Activated CD8-positive, alpha-beta memory T cell treated with anti-CD3 and anti-CD28 coated beads, Interleukin-2, amount 50 U/mL, for 4 hours (primary cell): Measurements from ENCODE around the gene TNFAIP1.
"Not testable (repeated sequence)": the region's sequence is repeated elsewhere in the genome, so short reads cannot be mapped to it uniquely, and the experiment has no call there.

Source experiments
- DNase-seq: peaks from one replicate; pipeline ENCODE4 v3.0.0-alpha.2; 2020

TNFAIP1 gene

GRCh38 chr17:28335201-28335958 is at the start of gene TNFAIP1, which contains the start of gene IFT20:
Gene TNFAIP1 (plus strand): TSS chr17:28335761. CDS start chr17:28339522, 3,761 bp downstream.
Gene IFT20 (minus strand): TSS chr17:28335472. CDS start chr17:28331985, 3,487 bp downstream.
- peak; percentile 96 for DNase-seq

GRCh38 chr17:28285965-28286364 is 49.6 kb upstream of the TNFAIP1 start:
- no peak for DNase-seq

- no peak for DNase-seq
Measured at GRCh38 chr17:28290703-28291102, 44.9 kb upstream of the TNFAIP1 start.

- DNase-seq, result no peak
Measured at GRCh38 chr17:28291780-28292330, 43.7 kb upstream of the TNFAIP1 start.

GRCh38 chr17:28292878-28293277 is 42.7 kb upstream of the TNFAIP1 start:
- DNase-seq, result not testable (repeated sequence)

GRCh38 chr17:28293994-28294393 is 41.6 kb upstream of the TNFAIP1 start:
- no peak for DNase-seq

- no peak for DNase-seq
Measured at GRCh38 chr17:28295677-28296578, 39.6 kb upstream of the TNFAIP1 start.

- no peak for DNase-seq
Measured at GRCh38 chr17:28298449-28298848, 37.1 kb upstream of the TNFAIP1 start.

- DNase-seq, result no peak
Measured at GRCh38 chr17:28306954-28307401, 28.6 kb upstream of the TNFAIP1 start.

GRCh38 chr17:28313841-28314240 is 21.7 kb upstream of the TNFAIP1 start:
- no peak for DNase-seq

- DNase-seq, result no peak
Measured at GRCh38 chr17:28315846-28316705, 19.5 kb upstream of the TNFAIP1 start.

- DNase-seq, result no peak
Measured at GRCh38 chr17:28317099-28317965, 18.2 kb upstream of the TNFAIP1 start.

GRCh38 chr17:28317966-28318758 is 17.4 kb upstream of the TNFAIP1 start:
- no peak for DNase-seq

- peak; percentile 93 for DNase-seq
Measured at GRCh38 chr17:28318759-28319597, 16.6 kb upstream of the TNFAIP1 start, which contains the start of gene TMEM97. Gene TMEM97 (plus strand): TSS chr17:28319200. CDS start chr17:28319240, 40 bp downstream.

GRCh38 chr17:28319598-28319935 is 16.0 kb upstream of the TNFAIP1 start:
- DNase-seq, result no peak

- no peak for DNase-seq
Measured at GRCh38 chr17:28320215-28321061, 15.1 kb upstream of the TNFAIP1 start.

- no peak for DNase-seq
Measured at GRCh38 chr17:28324267-28324745, 11.3 kb upstream of the TNFAIP1 start.

GRCh38 chr17:28324781-28325180 is 10.8 kb upstream of the TNFAIP1 start:
- DNase-seq, result no peak
